GM10266 (cell line): Measurements from ENCODE around the gene ETS1.

Source experiments
- DNase-seq: peaks from one replicate; pipeline ENCODE4 v3.0.0; 2012; ENCODE audit errors: extremely low spot score
- CTCF ChIP-seq: IDR thresholded peaks from 2 replicates; pipeline ENCODE4 v1.5.1; 2012; ENCODE audit warnings: mild to moderate bottlenecking, low read depth; ENCODE audit not compliant: control insufficient read depth, insufficient read depth; ENCODE audit errors: missing control alignments

ETS1 gene

GRCh38 chr11:128488471-128488870 is 98.9 kb downstream of the ETS1 start:
- no peak for DNase-seq
- TF ChIP-seq CTCF: no peak

- no peak for DNase-seq
- TF ChIP-seq CTCF: no peak
These were observed 99.4 kb downstream of the ETS1 start for GRCh38 chr11:128487978-128488377.

- TF ChIP-seq CTCF: peak; percentile 25
- DNase-seq: no peak
These were observed 103.2 kb downstream of the ETS1 start for GRCh38 chr11:128484172-128484571.

GRCh38 chr11:128483211-128483788 is 104.1 kb downstream of the ETS1 start:
- peak; percentile 49 for DNase-seq
- TF ChIP-seq CTCF: no peak

- DNase-seq: no peak
- TF ChIP-seq CTCF: no peak
These were observed 104.7 kb downstream of the ETS1 start for GRCh38 chr11:128482512-128483191.

- DNase-seq: no peak
These were observed 105.3 kb downstream of the ETS1 start for GRCh38 chr11:128482092-128482491.

More at GRCh38 chr11:128482092-128482491, 105.3 kb downstream of the ETS1 start:
- TF ChIP-seq CTCF: no peak
